ENCODE measurements around the gene TGFB1.

TGFB1 gene

DNA sequence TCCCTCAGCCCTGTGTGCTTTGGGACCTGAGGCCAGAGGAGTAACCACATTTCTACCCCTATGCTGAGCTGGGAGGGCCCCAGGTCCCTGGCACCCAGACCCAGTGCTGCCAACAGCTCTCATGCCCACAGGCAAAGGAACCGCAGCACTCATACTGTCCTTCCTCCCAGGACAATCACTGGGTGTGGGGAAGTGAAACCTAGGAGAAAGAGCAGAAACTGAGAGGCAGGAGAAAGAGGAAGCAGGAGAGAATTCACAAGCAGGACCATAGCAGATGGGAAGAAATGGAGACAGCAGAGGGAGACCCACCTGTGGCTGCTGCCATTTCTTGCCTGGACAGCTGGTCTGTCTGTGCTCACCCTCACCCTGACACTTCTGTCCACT is 24.9 kb downstream of the TGFB1 start:
- TF ChIP-seq, protein P1, sequence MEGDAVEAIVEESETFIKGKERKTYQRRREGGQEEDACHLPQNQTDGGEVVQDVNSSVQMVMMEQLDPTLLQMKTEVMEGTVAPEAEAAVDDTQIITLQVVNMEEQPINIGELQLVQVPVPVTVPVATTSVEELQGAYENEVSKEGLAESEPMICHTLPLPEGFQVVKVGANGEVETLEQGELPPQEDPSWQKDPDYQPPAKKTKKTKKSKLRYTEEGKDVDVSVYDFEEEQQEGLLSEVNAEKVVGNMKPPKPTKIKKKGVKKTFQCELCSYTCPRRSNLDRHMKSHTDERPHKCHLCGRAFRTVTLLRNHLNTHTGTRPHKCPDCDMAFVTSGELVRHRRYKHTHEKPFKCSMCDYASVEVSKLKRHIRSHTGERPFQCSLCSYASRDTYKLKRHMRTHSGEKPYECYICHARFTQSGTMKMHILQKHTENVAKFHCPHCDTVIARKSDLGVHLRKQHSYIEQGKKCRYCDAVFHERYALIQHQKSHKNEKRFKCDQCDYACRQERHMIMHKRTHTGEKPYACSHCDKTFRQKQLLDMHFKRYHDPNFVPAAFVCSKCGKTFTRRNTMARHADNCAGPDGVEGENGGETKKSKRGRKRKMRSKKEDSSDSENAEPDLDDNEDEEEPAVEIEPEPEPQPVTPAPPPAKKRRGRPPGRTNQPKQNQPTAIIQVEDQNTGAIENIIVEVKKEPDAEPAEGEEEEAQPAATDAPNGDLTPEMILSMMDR (conservative IDR thresholded peaks at IDR 0.05; ENCODE audit: low read depth): no peak
- DNase-seq (ENCODE audit: low spot score): no peak
- peak overlapping the region; percentile 97 for H3K27ac ChIP-seq
- CTCF ChIA-PET: interaction anchor here (0.7 kb wide), 1 partner anchor 36 kb away, joined by 3 read pairs; no protein-coding TSS in a partner anchor
- POLR2A ChIA-PET (ENCODE audit: low non-redundant PET): no interaction called here

DNA sequence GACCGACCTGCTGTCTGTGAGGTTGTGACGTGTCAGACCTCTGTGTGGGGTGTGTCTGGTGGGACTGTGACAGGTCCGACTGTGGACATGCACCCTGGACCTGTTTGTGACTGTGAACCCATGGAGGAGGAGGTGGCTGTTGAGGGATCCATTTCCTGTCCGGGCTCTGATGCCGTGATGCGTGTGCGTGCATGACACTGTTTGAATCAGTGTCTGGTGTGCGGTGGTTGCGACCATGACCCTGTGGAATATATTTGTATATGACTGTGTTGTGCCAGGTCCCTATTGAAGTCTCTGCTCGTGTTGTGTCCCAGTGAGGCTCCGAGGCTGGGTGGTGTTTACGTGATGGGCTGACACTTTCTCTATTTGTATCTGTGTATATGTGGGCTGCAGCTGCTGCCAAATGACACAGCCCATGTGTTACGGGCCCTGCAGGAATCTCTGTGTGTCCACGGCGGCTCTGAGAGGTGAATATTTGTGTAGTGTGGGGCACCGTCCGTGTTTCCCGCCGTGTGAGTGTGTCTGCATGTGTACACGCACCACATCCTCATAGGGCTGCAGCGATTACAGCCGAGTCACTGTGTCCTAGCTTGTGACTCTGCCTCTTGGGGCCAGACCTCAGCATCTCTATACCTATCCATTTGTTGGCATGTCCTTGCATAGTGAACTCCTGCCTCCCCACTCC is 25.4 kb downstream of the TGFB1 start:
- ChIA-PET CTCF (interaction anchor here (0.5 to 0.7 kb wide), 2 partner anchors 27 to 37 kb away, joined by 3 read pairs; no protein-coding TSS in a partner anchor), POLR2A (ENCODE audit: low non-redundant PET) (interaction anchor here (1.3 kb wide), 1 partner anchor 23 kb away, joined by 7 read pairs; no protein-coding TSS in a partner anchor)
- peak overlapping the region; percentile 97 for H3K27ac ChIP-seq
- TF ChIP-seq, protein P1 (conservative IDR thresholded peaks at IDR 0.05; ENCODE audit: low read depth): no peak
- DNase-seq (ENCODE audit: low spot score): no peak

DNA sequence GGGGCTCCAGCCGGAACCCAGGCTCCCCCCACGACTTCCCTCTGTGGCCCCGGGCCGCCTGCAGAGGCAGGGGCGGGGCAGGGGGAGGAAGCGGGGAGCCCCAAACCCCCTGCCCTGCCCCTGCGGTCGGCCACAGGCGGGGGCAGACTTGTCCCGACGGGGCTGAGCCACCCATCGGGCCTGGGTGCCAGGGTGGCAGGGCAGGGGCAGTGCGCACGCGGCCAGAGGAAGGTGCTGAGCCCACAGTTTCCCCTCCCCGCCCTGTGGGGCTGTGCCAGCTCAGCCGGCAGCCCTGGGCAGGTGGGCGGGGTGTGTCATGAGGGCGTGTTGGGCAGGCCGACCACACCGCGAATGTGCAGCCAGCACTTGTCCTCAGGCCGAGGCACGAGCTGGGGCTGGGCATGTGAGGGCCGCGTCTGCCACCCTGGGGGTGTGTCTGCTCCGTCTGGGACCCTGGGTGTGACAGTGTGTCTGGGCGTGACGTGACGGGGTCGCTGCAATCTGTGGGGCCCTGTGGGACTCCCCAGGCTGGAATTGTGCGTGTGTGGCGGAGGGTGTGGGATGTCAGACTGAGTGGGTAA is 26.1 kb downstream of the TGFB1 start:
- H3K27ac ChIP-seq: peak overlapping the region; percentile 97
- DNase-seq (ENCODE audit: low spot score): peak; percentile 92
- CTCF ChIA-PET: interaction anchor here (0.5 to 0.7 kb wide), 2 partner anchors 19 to 27 kb away, joined by 3 read pairs; no protein-coding TSS in a partner anchor
- POLR2A ChIA-PET (ENCODE audit: low non-redundant PET): interaction anchor here (1.3 kb wide), 1 partner anchor 24 kb away, joined by 7 read pairs; no protein-coding TSS in a partner anchor
- TF ChIP-seq, protein P1 (conservative IDR thresholded peaks at IDR 0.05; ENCODE audit: low read depth): no peak

DNA sequence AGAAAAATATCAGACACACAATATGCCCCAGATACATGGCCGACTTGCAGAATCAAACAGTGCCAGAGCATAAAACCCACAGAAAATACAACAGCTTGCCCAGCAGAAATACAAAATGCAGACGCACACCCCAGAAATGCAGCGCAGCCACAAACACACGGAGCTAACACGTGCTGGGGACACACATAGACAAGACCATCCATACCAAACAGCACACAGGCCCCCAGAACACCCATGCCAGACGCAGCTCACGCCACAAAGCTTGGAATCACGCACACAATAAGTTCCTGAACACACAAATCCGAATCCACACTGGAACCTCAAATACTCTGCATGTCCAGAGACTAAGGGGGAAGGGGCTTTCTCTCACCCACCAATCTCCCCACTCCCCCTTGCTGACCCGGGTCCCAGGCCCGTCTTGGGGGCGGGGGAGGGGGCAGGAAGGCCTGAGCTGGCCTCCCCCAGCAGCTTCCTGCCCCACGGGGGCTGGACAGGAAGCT is 26.6 kb downstream of the TGFB1 start:
- ChIA-PET POLR2A (ENCODE audit: low non-redundant PET) (interaction anchor here (1.3 kb wide), 1 partner anchor 25 kb away, joined by 7 read pairs; no protein-coding TSS in a partner anchor), CTCF (interaction anchor here (0.7 kb wide), 1 partner anchor 18 kb away, joined by 3 read pairs; no protein-coding TSS in a partner anchor)
- TF ChIP-seq, protein P1 (conservative IDR thresholded peaks at IDR 0.05; ENCODE audit: low read depth): no peak
- H3K27ac ChIP-seq: peak overlapping the region; percentile 97
- no peak for DNase-seq (ENCODE audit: low spot score)

DNA sequence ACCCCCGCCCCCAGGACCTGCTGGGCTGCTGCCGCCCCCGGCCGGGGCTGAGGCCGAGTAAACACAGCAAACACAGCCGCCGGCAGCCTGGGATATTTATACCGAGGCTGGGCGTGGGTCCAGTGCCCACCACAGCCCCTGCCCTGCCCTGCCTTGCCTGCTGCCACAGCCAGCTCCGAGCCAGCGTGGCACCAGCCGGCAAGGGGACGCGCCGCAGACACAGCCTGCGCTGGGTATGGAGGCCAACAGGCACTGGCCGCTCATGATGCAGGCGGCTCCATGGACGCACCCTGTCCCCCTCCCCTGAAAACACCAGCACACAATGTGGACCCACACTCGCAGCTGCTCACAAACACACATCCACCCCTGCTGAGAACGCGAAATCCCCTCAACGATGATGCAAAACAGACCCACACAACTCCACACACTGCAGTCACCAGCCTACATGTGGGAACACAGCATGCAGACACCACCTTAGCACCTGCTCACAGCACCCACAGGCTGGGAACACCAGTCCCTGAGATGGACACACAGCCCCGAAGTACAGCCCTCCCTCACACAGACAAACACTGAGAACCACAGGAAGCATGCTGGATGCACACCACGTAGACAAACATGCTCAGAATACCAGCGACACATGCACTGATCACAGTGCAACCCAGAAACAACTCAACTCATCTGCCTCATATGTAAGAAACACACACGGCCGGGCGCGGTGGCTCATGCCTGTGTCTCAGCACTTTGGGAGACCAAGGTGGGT is 27.6 kb downstream of the TGFB1 start:
- no peak for DNase-seq (ENCODE audit: low spot score)
- CTCF ChIA-PET: no interaction called here
- POLR2A ChIA-PET (ENCODE audit: low non-redundant PET): interaction anchor here (0.6 kb wide), 1 partner anchor 64 kb away, joined by 13 read pairs; no protein-coding TSS in a partner anchor
- TF ChIP-seq, protein P1 (conservative IDR thresholded peaks at IDR 0.05; ENCODE audit: low read depth): no peak
- H3K27ac ChIP-seq: peak overlapping the region; percentile 97

DNA sequence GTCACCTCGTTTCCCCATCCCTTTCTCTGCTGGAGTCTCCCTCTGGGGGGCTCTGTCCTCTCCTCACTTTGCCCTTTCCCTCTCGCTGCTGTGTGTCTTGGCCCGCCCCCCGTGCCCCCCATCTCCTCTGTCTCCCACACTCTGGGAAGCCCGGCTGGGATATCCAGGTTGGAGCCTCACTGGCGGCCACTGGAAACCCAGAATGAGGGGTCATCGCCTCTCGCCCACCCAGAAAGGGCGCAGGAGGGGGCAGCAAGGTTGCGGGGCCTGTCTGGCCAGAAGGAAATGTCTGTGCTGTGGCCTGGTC is 28.1 kb downstream of the TGFB1 start:
- DNase-seq (ENCODE audit: low spot score): no peak
- CTCF ChIA-PET: no interaction called here
- TF ChIP-seq, protein P1 (conservative IDR thresholded peaks at IDR 0.05; ENCODE audit: low read depth): no peak
- POLR2A ChIA-PET (ENCODE audit: low non-redundant PET): no interaction called here
- peak overlapping the region; percentile 97 for H3K27ac ChIP-seq
